ENCODE data around the gene ALPK3.

The ALPK3 gene

DNA sequence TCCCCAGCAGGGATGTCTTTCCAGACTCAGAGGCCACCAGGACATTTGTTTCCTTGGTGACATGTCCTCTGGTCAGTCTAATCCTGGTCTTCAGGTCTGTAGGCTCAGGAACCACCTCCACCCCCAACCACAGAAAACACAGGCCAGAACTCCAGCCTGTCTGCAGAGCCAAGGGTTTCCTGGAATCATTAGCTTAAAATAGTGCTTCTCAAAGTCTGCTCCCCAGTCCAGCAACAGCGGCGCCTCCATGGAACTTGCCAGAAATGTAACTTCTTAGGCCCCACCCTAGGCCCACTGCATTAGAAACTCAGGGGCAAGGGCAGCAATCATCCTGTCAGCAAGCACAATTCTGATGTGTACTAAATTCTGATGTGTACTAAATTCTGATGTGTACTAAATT, 87.3 kb downstream of the ALPK3 start:
- no peaks in the 10 kb centered on the region for H3K4me1 ChIP-seq (ENCODE audit: control insufficient read depth, low read length)
- no peak overlapping the region for H3K4me2 ChIP-seq (ENCODE audit: low read length)
- H3K4me3 ChIP-seq (ENCODE audit: low read length) = no peak overlapping the region
- no peaks in the 10 kb centered on the region for H3F3A ChIP-seq (ENCODE audit: control insufficient read depth, insufficient read depth)
- H3K9me2 ChIP-seq (replicated peaks; ENCODE audit: control insufficient read depth, low read length) = no peaks in the 10 kb centered on the region
- H3K9me3 ChIP-seq (ENCODE audit: control insufficient read depth, insufficient read depth, low read length) = 0 out of 2 replicates have a peak, but pooled peaks cover 6% of the 10 kb centered on the region
- H3K27ac ChIP-seq (ENCODE audit: low read depth, low read length) = no peak overlapping the region
- no peaks in the 10 kb centered on the region for H3K36me3 ChIP-seq (ENCODE audit: control insufficient read depth, low read length)
- no peak for TF ChIP-seq EZH2phosphoT487 (IDR thresholded peaks at IDR 0.05; ENCODE audit: borderline replicate concordance, low read length)
- TF ChIP-seq, protein P1, sequence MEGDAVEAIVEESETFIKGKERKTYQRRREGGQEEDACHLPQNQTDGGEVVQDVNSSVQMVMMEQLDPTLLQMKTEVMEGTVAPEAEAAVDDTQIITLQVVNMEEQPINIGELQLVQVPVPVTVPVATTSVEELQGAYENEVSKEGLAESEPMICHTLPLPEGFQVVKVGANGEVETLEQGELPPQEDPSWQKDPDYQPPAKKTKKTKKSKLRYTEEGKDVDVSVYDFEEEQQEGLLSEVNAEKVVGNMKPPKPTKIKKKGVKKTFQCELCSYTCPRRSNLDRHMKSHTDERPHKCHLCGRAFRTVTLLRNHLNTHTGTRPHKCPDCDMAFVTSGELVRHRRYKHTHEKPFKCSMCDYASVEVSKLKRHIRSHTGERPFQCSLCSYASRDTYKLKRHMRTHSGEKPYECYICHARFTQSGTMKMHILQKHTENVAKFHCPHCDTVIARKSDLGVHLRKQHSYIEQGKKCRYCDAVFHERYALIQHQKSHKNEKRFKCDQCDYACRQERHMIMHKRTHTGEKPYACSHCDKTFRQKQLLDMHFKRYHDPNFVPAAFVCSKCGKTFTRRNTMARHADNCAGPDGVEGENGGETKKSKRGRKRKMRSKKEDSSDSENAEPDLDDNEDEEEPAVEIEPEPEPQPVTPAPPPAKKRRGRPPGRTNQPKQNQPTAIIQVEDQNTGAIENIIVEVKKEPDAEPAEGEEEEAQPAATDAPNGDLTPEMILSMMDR (IDR thresholded peaks at IDR 0.05; ENCODE audit: low read depth, low read length, poor library complexity, severe bottlenecking) = no peak
- no peaks in the 10 kb centered on the region for H3K27me3 ChIP-seq (ENCODE audit: control insufficient read depth, low read length)
- H4K20me1 ChIP-seq (ENCODE audit: control insufficient read depth, insufficient read depth, low read depth, low read length) = no peaks in the 10 kb centered on the region
- no peaks in the 10 kb centered on the region for H3K79me2 ChIP-seq (ENCODE audit: control insufficient read depth, low read length)

DNA sequence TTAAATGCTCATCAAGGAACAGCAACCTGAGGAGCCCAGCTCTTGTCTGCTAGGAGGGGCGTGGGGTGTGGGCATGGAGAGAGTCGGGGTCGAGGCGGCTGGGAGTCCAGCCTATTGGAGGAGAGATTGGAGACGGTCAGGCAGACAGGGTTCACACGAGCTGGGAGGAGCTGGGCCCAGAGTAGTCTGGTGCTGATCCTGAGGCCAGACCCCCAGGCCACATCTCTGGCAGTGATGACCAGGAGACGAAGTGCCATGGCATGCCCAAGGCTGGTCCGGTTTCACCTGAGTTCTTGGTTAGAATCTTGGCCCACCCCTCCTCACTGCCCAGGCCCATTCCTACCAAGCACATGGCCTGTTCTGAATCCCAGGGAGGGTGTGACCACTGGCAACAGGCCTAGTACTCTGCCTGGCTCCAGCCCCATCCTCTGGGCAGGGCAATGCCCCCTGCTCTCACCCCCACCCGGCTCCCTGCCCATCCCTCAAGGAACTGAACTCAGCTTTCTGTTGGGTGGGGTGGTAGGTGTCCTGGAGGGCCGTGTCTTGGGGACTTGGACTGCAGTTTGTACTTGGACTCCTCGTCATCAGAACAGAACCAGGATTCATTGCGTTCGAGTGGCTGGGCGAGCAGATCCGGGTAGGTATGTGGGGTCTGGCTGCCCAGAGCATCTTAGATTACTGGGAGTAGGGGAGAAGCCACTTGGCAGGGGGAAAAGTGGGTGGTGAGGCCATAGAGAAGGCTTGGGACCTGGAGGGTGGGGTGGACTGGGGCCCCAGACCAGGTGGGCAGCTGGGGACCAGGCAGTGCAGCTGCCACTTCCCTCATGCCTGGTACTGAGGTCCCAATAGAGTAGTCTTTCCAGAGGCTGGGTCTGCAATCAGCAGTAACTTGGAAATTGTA, 88.1 kb downstream of the ALPK3 start:
- Histone ChIP-seq H3K4me2 (ENCODE audit: low read length) (no peak overlapping the region), H3K27ac (ENCODE audit: low read depth, low read length) (no peak overlapping the region), H3K4me1 (ENCODE audit: control insufficient read depth, low read length) (no peaks in the 10 kb centered on the region), H3K9me2 (replicated peaks; ENCODE audit: control insufficient read depth, low read length) (no peaks in the 10 kb centered on the region), H3K4me3 (ENCODE audit: low read length) (no peak overlapping the region), H4K20me1 (ENCODE audit: control insufficient read depth, insufficient read depth, low read depth, low read length) (no peaks in the 10 kb centered on the region), H3K79me2 (ENCODE audit: control insufficient read depth, low read length) (no peaks in the 10 kb centered on the region), H3K27me3 (ENCODE audit: control insufficient read depth, low read length) (no peaks in the 10 kb centered on the region), H3K36me3 (ENCODE audit: control insufficient read depth, low read length) (no peaks in the 10 kb centered on the region), H3F3A (ENCODE audit: control insufficient read depth, insufficient read depth) (no peaks in the 10 kb centered on the region), H3K9me3 (ENCODE audit: control insufficient read depth, insufficient read depth, low read length) (0 out of 2 replicates have a peak, but pooled peaks cover 6% of the 10 kb centered on the region)
- TF ChIP-seq, protein P1 (IDR thresholded peaks at IDR 0.05; ENCODE audit: low read depth, low read length, poor library complexity, severe bottlenecking) = no peak
- TF ChIP-seq EZH2phosphoT487 (IDR thresholded peaks at IDR 0.05; ENCODE audit: borderline replicate concordance, low read length) = no peak

DNA sequence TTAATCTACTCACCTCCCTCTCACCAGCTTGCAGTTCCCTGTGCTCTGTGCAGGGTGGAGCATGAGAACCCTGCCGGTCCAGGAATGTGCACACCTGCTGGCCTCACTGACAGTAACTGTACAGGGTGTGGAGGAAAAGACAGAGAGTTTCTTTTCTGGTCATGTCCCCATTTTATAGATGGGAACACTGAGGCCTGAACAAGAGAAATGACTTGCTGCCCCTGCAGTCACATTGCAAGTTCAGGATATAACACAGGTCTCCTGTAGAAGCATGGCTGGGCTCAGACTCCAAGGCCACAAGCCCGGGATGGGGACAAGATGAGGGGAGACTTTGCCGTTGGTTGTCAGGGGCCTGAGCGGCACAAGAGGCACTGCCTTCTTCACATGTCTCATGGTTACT, 90.6 kb downstream of the ALPK3 start:
- no peak for TF ChIP-seq EZH2phosphoT487 (IDR thresholded peaks at IDR 0.05; ENCODE audit: borderline replicate concordance, low read length)
- TF ChIP-seq, protein P1 (IDR thresholded peaks at IDR 0.05; ENCODE audit: low read depth, low read length, poor library complexity, severe bottlenecking) = no peak
- H3F3A ChIP-seq (ENCODE audit: control insufficient read depth, insufficient read depth) = no peaks in the 10 kb centered on the region
- no peaks in the 10 kb centered on the region for H4K20me1 ChIP-seq (ENCODE audit: control insufficient read depth, insufficient read depth, low read depth, low read length)
- no peaks in the 10 kb centered on the region for H3K27me3 ChIP-seq (ENCODE audit: control insufficient read depth, low read length)
- no peaks in the 10 kb centered on the region for H3K79me2 ChIP-seq (ENCODE audit: control insufficient read depth, low read length)
- no peaks in the 10 kb centered on the region for H3K36me3 ChIP-seq (ENCODE audit: control insufficient read depth, low read length)
- no peak overlapping the region for H3K4me2 ChIP-seq (ENCODE audit: low read length)
- H3K4me1 ChIP-seq (ENCODE audit: control insufficient read depth, low read length) = no peaks in the 10 kb centered on the region
- H3K4me3 ChIP-seq (ENCODE audit: low read length) = no peak overlapping the region
- H3K27ac ChIP-seq (ENCODE audit: low read depth, low read length) = no peak overlapping the region
- no peaks in the 10 kb centered on the region for H3K9me2 ChIP-seq (replicated peaks; ENCODE audit: control insufficient read depth, low read length)
- no peaks in the 10 kb centered on the region for H3K9me3 ChIP-seq (ENCODE audit: control insufficient read depth, insufficient read depth, low read length)
